UCSD-AML1 (cell line): ENCODE data around the gene CLEC16A.
"Not testable (repeated sequence)": the region's sequence is repeated elsewhere in the genome, so short reads cannot be mapped to it uniquely, and the experiment has no call there.

Experiments used
- DNase-seq: peaks from one replicate; lab custom pipeline; 2025; ENCODE audit not compliant: unreplicated experiment; lab: John Stamatoyannopoulos, UW

The CLEC16A gene

DNA sequence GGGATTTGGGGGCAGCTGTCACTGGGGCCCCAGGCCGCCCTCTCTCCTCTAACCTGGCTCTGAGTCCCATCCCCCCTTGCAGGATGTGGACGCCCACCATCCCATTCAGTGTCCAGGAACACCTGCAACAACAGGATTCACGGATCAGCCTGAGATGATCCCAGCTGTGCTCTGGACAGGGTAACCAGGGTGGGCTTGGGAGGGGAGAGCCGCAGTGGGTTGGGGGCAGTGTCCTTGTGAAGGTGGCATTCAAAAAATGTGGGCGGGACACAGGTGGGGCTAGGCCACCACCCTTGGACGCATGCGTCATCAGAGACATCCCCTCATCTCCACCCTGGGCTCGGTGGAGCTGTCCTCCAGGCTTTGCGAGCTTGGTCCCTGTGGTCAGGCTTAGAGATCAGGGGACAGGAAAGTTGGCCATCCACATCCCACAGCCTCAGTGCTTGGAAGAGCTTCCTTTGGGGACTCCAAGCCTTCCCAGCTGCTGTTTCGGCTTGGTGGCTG, 21.2 kb upstream of the CLEC16A start:
- no peak for DNase-seq

DNA sequence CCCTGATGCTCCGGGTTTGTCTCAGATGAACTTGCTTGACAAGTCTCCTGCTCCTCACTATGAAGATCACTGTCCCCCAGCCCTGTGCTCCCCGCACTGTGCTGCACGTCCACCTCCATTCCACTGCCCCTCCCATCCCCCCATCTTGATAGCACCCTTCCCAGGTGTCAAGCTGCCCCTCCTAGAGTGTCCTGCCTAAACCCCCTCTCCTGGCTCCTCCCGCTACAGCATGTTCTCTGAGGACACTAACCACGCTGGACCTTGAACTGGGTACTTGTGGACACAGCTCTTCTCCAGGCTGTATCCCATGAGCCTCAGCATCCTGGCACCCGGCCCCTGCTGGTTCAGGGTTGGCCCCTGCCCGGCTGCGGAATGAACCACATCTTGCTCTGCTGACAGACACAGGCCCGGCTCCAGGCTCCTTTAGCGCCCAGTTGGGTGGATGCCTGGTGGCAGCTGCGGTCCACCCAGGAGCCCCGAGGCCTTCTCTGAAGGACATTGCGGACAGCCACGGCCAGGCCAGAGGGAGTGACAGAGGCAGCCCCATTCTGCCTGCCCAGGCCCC, 20.6 kb upstream of the CLEC16A start:
- no peak for DNase-seq

DNA sequence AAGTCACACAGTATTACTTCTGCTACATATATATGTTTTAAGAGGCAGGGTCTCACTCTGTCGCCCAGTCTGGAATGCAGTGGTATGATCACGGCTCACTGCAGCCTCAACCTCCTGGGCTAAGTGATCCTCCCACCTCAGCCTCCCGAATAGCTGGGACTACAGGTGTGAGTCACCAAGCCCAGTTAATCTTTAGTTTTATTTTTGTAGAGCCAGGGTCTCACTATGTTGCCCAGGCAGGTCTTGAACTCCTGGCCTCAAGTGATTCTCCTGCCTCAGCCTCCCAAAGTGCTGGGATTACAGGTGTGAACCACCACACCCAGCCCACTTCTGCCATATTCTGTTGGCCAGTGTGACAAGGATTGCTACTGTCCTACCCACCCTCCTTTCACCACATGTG, 19.1 kb upstream of the CLEC16A start:
- DNase-seq = not testable (repeated sequence)

DNA sequence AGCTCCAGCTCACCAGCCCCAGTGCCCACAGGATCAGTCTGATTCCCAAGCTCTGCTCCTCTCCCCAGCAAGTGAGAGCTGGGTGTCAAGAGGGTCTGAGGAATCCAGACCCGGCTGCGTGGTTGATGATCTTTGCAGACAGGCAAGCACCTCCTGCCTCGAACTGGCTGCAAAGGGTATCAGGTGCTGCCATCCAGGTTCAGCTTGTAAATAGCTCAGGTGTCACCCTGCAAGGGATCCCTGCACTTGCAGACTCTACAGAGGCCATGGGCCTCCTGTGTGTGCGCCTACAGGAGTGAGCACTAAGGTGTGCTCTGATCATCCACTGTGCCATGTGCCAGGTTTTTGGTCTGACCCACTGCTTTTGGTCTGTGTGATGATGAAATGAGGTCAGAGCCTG, 18.3 kb upstream of the CLEC16A start:
- no peak for DNase-seq

DNA sequence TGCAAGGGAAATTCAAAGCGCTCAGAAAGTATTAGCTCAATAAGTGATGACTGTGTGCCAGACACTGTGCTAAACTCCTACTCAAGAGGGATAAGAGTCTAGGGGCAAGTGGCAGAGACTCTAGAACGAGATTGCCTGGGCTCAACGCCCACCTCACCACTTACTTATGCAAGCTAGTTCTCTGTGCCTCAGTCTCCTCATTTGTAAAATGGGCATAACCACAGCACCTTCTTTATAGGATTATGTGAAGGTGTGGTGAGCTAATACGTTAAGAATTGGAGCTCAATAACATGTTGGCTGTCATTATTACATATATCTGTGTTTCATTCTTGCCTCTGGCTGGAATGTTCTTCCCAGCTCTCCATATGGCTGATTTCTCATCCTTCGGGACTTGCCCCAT, 17.5 kb upstream of the CLEC16A start:
- DNase-seq = no peak

DNA sequence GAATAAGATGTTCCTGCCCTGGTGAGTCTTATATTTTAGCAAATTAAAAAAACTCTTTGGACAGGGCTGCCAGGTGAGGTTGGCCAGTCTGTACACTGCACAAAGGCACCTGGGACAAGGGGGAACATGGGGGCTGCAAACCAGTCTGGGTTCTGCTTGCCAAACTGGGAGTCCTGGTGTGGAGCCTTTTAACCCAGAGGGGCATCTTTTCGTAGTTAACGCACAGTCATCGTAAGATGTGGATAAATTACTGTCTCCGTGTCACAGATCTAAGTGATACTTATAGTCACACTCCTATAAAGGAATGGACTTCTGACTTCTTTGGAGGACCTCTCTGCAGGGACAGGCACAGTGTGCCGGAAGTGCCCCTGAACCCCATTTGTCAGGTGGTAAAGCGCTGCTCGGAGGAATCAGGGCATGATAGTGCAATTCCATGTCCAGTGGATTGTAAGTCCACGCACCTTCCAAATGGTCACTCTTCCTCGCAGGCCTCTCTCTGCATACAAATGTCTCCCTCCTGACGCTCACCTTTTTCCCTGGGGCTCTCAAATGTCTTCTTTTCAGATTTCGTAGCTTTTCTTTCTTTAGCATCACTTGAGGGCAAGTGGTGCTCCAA, 16.8 kb upstream of the CLEC16A start:
- no peak for DNase-seq

DNA sequence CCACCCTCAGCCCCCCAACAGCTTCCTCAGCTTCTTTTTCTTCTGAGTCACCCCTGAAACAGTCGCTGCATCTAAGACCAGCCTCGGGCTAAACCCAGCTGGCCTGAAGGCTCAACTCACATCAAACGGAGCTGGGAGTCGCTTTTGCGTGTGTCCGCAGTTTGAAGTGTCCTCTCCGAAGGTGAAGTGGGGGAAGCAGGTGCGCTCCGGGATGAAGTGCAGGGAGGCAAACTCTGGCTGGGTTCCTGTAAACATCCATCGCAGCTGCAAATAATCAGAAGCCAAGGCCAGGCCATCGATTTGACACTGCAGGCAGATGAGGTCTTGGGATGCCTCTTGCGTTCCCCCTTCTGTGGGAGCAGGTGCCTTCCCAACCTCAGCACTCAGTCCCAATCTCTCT, 15.3 kb upstream of the CLEC16A start:
- not testable (repeated sequence) for DNase-seq

DNA sequence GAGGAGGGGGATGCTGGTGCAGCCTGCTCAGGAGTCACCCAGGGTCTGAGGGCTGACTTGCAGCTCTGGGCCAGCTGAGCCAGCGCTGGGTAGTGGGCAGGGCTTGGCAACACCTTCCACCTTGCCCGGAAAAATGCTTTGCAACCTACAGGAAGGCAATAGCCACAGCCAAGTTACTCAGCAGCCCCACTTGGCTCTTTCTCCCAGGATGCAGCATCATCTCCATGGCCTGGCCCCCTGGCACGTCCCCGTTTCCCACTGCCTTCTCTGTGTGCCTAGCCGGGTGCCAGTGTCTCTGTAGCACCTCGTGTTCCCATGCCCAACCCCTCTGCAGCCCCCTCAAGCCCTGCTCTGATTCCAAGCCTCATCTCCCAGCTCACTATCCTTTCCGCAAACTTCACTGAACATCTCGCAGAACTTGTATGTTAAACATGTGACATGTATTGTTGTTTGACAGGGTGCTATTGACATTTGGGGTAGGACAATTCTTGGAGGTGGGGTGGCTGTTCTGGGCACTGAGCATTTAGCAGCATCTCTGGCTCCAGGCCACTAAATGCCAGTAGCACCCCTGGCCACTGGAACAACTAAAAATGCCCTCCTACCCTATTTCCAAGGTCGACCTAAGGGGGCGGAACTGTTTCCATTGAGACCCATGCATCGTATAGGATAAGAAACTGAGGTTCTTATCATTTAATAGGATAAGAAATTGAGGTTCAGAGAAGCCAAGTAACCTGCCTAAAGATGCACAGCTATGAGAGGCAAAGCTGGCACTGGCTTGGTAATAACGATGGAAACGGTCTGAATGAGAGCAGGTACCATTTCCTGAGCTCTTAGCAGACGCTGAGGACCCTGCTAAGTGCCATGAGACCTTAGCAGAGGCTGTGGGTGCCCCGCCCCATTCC, 14.3 kb upstream of the CLEC16A start:
- DNase-seq = no peak

DNA sequence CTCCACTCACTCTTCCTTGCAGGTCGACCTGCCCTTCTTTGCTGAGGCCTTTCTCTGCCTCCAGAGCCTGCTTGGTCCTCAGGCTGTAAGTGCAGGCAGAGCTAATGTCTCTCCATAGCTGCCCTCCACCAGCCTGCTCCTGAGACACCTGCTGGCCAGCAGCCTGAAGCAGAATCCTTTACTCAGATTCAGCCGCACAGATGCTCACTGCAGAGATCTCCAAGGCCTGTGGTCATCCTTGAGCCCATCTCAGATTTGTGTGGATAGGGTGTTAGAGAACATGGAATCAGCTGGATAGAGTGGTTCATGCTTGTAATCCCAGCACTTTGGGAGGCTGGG, 13.6 kb upstream of the CLEC16A start:
- DNase-seq = no peak

DNA sequence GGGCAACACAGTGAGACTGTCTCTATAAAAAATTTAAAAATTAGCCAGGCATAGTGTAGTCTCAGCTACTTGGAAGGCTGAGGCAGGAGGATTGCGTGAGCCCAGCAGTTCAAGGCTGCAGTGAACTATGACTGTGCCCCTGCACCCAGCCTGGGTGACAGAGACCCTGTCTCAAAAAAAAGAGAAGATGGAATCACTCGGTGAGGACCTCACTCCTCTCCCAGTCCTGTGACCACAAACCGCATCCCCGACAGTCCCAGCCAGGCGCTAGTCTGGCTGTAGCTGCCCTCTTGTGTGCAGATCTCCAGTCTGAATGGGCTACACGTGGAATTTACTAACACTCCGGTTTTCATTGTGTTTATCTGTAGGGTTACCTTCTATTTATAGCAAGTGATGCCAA, 13.2 kb upstream of the CLEC16A start:
- no peak for DNase-seq

DNA sequence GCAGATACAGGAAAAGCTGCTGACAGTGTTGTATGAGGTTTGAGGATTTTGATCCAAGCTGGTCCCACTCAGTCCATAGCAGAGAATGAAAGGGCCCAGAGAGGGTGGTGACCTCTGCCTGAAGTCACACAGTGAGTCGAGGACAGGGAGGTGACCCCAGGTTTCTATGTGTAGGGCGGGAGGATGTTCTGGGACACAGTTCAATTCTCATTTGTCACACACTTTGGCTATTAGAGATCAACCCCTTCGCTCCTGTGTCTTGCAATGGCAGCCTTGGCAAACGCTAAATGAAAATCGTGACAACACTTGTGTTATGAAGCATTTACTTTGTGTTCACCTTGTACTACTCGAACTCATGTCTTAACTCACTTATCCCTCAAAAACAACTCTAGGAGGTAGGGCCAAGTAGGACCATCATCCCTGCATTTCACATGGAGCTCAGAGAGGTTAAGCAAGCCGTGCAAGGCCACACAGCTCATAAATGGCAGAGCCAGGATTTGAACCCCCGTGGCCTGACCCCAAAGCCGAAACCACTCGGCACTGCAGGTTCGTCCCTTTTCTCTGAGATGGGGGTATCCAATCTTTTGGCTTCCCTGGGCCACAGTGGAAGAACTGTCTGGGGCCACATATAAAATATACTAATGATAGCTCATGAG, 12.3 kb upstream of the CLEC16A start:
- no peak for DNase-seq

DNA sequence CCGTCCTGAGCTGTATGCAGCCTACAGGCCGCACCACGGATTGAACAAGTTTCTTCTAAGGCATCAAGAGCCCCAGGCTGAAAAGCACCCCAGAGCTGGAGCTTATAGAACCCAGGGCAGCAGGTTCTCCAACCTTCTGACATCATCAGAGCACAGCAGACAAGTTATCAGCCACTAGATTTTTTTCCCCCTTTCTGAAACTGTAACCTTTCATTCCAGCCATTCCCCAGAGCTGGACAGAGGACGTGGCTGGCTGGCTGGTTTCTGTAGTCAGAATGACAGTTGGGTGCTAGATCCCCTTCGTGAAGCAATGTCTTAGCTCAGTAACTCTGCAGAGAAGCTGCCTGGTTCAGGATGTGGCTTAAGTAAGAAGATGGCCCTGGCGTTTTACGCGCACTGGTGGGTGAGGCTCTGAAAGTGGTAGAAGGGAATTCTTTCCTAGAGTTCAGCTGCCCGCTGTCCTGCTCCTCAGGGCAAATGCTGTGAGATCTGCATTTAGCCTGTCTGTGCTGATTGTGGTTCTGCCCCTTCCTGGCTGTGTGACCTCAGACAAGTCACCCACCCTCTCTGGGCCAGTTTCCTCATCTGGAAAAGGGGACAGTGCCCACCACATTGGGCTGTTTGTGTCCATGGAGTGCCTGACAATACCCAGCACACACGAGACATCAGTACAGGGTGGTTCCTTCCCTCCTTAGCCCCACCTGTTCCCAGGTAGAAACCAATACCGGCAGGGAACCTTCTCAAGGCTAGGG, 11.2 kb upstream of the CLEC16A start:
- no peak for DNase-seq

DNA sequence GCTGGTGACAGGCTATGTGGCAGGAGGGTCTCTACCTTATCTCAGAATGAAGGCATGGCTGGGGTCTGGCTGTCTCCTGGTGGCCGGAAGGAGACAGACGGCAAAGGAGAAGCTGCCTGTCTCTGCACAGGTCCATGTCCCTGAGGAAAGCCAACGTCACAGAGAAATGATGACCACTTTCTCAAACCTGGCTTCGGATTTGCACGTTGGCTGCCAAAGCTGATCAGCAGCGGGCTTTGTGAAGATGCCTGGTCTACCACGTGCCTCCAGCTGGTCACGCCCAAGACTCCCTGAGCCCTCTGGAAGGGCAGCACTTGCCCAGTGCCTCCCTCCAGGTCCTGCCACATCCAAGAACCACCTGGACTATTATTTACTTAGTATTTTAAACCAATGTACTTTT, 10.5 kb upstream of the CLEC16A start:
- DNase-seq = no peak

DNA sequence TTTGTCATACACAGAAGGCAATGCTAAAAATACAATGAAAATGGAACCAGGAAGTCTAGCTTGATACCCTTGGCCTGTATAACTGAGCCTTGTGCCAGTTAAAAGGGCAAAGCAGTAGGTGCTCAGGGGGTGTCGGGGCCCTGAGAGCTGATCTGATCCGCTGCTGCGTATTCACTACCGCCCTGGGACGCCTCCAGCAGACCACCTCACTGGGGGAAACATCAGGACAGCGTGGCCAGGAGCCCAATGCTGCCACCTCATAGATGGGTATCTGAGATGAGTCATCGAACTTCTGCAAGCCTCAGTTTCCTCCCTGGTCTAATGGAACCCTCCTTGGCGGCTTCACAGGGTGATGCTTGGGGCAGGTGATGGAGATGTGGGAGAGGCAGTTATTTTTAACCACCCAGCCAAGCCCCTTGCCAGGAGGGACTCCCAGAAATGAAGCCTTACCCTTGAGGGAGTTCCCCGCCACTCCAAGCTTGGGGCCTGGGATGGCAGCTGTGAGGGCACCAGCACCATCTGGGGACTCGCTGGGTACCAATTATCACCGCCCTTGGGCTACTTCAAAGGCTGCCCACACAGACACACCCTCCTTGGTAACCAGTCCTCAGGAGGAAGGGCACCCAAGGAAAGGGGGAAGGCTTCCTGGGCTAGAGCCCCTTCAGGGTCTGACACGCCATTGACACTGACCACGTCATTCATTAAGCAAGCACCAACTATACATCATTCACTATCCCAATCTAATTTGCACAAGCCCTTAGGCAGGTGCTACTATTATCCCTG, 9.8 kb upstream of the CLEC16A start:
- DNase-seq = no peak

DNA sequence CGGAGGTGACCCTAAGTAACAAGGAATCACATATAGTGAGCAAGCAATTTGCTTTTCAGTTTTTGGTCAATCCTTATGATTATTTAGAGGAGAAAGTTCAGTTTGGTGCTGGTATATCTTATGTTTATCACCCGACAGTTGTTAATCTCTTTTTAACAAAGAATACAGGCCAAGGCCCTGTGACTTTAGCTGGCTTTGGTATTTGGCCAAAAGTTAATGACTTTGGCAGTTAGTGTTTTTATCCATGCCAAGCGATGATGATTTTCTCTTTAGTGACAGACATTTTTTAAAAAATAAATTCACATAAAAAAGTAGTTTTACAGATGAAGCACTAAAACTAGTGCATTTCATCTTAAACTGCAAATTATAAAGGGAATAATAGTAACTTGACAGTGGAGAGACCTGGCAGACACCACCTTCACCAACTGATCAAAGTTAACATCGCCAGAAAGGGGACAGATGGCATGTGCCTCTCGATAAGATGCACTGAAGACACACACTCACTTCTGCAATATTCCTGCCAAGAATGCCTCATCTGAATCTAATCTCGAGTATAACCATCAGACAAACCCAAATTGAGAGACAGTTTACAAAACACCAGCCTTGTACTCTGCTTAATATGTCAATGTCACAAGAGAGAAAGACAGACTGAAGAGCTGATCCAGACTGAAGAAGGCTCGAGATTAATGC, 9.0 kb upstream of the CLEC16A start:
- DNase-seq = no peak

DNA sequence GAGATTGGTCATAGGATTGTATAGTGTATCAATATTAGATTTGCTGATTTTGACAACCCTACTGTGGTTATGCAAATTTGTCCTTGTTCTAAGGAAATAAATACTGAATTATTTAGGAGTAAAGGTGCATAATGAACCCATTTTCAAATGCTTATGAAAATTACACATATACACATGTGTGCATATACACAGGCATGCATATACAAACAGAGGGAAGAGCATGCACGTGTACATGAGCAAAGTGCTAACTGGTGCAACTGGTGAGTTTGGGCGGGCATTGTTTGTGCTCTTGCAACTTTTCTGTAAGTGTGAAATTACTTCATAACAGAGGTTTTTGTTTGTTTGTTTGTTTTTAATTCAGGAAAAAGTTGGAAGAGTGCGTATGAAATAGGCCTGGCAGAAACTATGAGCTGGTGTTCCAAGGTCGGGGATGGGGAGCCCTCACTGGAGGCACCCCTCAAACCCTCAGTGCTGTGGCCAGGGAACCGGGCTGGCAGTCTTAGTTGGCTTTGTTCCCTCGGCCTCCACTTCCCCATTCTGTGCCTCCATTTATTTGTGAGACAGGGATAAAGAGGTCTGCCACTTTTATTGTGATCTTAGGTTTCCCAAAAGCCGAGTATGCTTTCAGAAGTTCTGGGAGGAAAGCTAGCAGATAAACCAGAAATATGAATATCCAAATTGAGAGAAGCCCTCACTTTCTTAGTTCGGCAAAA, 7.9 kb upstream of the CLEC16A start:
- no peak for DNase-seq

DNA sequence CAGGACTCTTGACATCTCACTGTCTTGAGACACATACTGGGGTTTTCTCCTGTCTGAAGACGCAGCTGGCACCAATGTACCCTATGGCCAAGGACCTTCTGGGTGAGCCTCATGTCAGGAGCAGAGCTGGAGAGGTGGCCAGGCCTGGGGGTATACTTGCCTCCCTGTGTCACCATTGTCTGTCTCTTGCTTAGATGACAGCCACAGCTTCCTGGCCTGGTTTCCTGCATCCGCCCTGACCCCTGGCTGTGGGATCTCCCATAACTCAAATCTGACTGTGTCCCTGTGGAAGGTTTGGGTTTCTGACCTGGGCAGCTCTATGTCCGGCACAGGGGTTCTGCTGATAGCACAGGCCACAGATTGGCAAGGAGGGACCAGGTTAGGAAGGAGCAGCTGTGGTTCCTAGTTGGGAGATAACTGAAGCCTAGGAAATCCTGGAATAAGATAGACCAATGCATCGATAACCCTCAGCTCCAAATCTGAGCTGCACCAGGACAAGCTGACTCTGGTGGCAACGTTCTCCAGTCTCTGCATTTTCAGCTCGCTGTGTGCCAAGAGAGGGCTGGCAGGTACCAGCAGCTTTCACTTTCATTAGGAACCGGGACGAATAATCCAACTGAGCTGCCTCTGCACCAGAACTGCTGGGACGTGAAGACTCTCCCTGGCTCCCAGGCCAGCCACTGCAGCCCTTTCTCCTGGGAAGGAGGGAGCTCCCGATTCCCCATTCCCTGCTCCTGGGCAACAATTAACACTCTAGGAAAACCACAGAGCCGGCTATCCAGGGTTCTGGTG, 7.1 kb upstream of the CLEC16A start:
- DNase-seq = peak; percentile 42

DNA sequence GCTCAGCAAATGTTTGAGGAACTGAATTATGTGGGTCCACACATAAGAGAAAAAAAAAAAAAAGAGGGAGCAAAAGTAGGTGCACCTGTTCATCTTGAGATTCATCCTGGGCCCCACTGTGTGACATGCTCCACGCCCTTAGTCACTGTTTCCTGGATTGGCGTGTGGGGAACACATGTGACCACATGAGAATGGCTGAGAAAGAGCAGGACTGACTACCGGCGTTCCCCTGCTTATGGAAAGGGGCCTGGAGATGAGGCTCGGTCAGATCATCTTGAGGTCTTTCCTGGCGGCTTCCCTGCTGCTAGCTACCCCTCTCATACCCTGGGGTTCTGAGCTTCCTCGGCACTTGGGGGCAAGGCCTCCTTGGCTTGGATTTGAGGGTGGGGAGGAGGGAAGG, 6.0 kb upstream of the CLEC16A start:
- DNase-seq = no peak
